Measurements from ENCODE around the gene FRMD4A.

FRMD4A gene

GRCh38 chr10:13670311-13670710, 660.4 kb downstream of the FRMD4A start:
- no peak overlapping the region for H3K27ac ChIP-seq (ENCODE audit: low read depth, low read length)
- no peaks in the 10 kb centered on the region for H4K20me1 ChIP-seq (ENCODE audit: low read depth, low read length)
- no peaks in the 10 kb centered on the region for H3F3A ChIP-seq (ENCODE audit: insufficient read depth)
- H3K27me3 ChIP-seq (ENCODE audit: low read length) = no peaks in the 10 kb centered on the region
- TF ChIP-seq CTCF (IDR thresholded peaks at IDR 0.05; ENCODE audit: insufficient read depth, low read length, poor library complexity, severe bottlenecking) (no peak), EZH2phosphoT487 (conservative IDR thresholded peaks at IDR 0.05; ENCODE audit: low read length) (no peak)
- no peaks in the 10 kb centered on the region for H3K9me2 ChIP-seq (replicated peaks; ENCODE audit: insufficient read depth, low read length)
- no peaks in the 10 kb centered on the region for H3K9me3 ChIP-seq (ENCODE audit: insufficient read depth, low read length)
- no peak overlapping the region for H3K4me2 ChIP-seq (ENCODE audit: low read depth, low read length, poor library complexity, severe bottlenecking)
- no peaks in the 10 kb centered on the region for H3K36me3 ChIP-seq (ENCODE audit: low read length)
- H3K79me2 ChIP-seq (ENCODE audit: insufficient read depth, low read length) = no peaks in the 10 kb centered on the region
- H3K4me3 ChIP-seq (ENCODE audit: insufficient read depth, low read length, poor library complexity, severe bottlenecking) = no peak overlapping the region
- no peak overlapping the region for H3K9ac ChIP-seq (ENCODE audit: low read length)
- no peak overlapping the region for H2AFZ ChIP-seq (ENCODE audit: low read depth, low read length, severe bottlenecking)

GRCh38 chr10:13669901-13670300, 660.8 kb downstream of the FRMD4A start:
- no peaks in the 10 kb centered on the region for H3K27me3 ChIP-seq (ENCODE audit: low read length)
- no peaks in the 10 kb centered on the region for H4K20me1 ChIP-seq (ENCODE audit: low read depth, low read length)
- H2AFZ ChIP-seq (ENCODE audit: low read depth, low read length, severe bottlenecking) = no peak overlapping the region
- no peak for TF ChIP-seq EZH2phosphoT487 (conservative IDR thresholded peaks at IDR 0.05; ENCODE audit: low read length)
- TF ChIP-seq CTCF (IDR thresholded peaks at IDR 0.05; ENCODE audit: insufficient read depth, low read length, poor library complexity, severe bottlenecking) = no peak
- H3K9me2 ChIP-seq (replicated peaks; ENCODE audit: insufficient read depth, low read length) = no peaks in the 10 kb centered on the region
- H3K4me3 ChIP-seq (ENCODE audit: insufficient read depth, low read length, poor library complexity, severe bottlenecking) = no peak overlapping the region
- no peak overlapping the region for H3K9ac ChIP-seq (ENCODE audit: low read length)
- H3F3A ChIP-seq (ENCODE audit: insufficient read depth) = no peaks in the 10 kb centered on the region
- H3K9me3 ChIP-seq (ENCODE audit: insufficient read depth, low read length) = no peaks in the 10 kb centered on the region
- H3K36me3 ChIP-seq (ENCODE audit: low read length) = no peaks in the 10 kb centered on the region
- H3K27ac ChIP-seq (ENCODE audit: low read depth, low read length) = no peak overlapping the region
- no peak overlapping the region for H3K4me2 ChIP-seq (ENCODE audit: low read depth, low read length, poor library complexity, severe bottlenecking)
- no peaks in the 10 kb centered on the region for H3K79me2 ChIP-seq (ENCODE audit: insufficient read depth, low read length)

GRCh38 chr10:13669182-13669855, 661.4 kb downstream of the FRMD4A start:
- no peak overlapping the region for H3K4me3 ChIP-seq (ENCODE audit: insufficient read depth, low read length, poor library complexity, severe bottlenecking)
- H3K9ac ChIP-seq (ENCODE audit: low read length) = no peak overlapping the region
- no peaks in the 10 kb centered on the region for H3F3A ChIP-seq (ENCODE audit: insufficient read depth)
- H3K36me3 ChIP-seq (ENCODE audit: low read length) = no peaks in the 10 kb centered on the region
- H2AFZ ChIP-seq (ENCODE audit: low read depth, low read length, severe bottlenecking) = no peak overlapping the region
- H3K9me2 ChIP-seq (replicated peaks; ENCODE audit: insufficient read depth, low read length) = no peaks in the 10 kb centered on the region
- no peaks in the 10 kb centered on the region for H3K27me3 ChIP-seq (ENCODE audit: low read length)
- no peak overlapping the region for H3K4me2 ChIP-seq (ENCODE audit: low read depth, low read length, poor library complexity, severe bottlenecking)
- no peaks in the 10 kb centered on the region for H3K9me3 ChIP-seq (ENCODE audit: insufficient read depth, low read length)
- H3K27ac ChIP-seq (ENCODE audit: low read depth, low read length) = no peak overlapping the region
- TF ChIP-seq EZH2phosphoT487 (conservative IDR thresholded peaks at IDR 0.05; ENCODE audit: low read length) (no peak), CTCF (IDR thresholded peaks at IDR 0.05; ENCODE audit: insufficient read depth, low read length, poor library complexity, severe bottlenecking) (no peak)
- no peaks in the 10 kb centered on the region for H4K20me1 ChIP-seq (ENCODE audit: low read depth, low read length)
- H3K79me2 ChIP-seq (ENCODE audit: insufficient read depth, low read length) = no peaks in the 10 kb centered on the region

Data from SU-DHL-6 (cell line).